HG03159 (cell line): ENCODE results near the gene HNRNPUL1.

Experiments used
- ATAC-seq: cut with Tn5 transposase; IDR thresholded peaks from one replicate; pipeline ENCODE4 v1.9.1; 2021; ENCODE audit warnings: mild to moderate bottlenecking, moderate library complexity; ENCODE audit not compliant: unreplicated experiment

The HNRNPUL1 gene

GRCh38 chr19:41351339-41352245 is 87.4 kb downstream of the HNRNPUL1 start:
- ATAC-seq = peak; percentile 33

DNA sequence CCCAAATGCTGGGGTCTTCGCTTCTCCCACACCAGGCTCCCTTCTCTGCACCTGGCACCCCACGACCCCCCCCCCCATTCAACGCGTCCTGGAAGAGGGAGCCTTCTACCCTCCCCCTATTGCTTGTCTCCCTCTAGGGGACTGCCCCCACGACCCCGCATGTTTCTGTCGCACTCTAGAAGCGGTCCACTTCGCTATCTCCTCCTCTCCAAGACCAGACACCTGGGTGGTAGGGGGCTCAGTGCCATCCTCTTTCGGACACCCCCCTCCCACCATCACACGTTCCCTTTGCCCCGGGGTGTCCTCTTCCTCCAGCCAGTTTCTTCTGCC is 88.1 kb downstream of the HNRNPUL1 start:
- ATAC-seq = no peak

DNA sequence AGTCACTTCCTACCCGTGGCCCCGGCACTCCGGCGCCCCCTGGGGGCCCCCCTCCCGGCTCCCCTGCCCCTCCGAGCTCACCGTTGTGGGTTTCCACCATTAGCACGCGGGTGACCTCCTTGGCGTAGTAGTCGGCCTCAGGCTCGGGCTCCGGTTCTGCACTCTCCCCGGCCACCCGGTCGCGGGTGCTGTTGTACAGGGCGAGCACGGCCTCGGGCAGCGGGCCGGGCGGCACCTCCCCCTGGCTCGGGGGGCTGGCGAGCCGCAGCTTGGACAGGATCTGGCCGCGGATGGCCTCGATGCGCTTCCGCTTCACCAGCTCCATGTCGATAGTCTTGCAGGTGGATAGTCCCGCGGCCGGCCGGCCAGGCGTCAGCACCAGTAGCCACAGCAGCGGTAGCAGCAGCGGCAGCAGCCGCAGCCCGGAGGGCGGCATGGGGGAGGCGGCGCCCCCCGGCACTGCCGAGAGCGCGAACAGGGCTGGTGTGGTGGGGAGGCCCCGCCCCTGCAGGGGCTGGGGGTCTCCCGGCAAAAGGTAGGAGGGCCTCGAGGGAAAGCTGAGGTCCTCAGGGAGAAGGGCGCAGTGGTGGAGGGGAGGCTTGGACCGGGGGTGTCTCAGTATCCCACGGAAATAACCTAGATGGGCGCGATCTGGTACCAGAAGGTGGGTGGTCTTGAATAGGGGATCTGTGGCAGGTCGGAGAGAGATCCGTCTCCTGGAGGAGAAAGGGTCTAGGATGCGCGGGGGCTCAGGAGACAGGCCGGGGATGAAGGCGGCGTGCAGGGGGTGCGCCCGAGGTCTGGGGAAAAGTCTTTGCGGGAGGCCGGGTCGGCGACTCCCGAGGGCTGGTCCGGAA is 88.7 kb downstream of the HNRNPUL1 start:
- no peak for ATAC-seq

- peak; percentile 50 for ATAC-seq
Measured at GRCh38 chr19:41353466-41354342, 89.5 kb downstream of the HNRNPUL1 start, which contains the start of gene TGFB1. TGFB1 (minus strand) TSS chr19:41353922; CDS start chr19:41353044, 878 bp downstream.

GRCh38 chr19:41354343-41354953 is 90.3 kb downstream of the HNRNPUL1 start:
- ATAC-seq = no peak

GRCh38 chr19:41355035-41355434 is 90.9 kb downstream of the HNRNPUL1 start:
- no peak for ATAC-seq

- ATAC-seq = no peak
Measured at GRCh38 chr19:41355802-41356201, 91.6 kb downstream of the HNRNPUL1 start.

GRCh38 chr19:41356984-41357739 is 93.0 kb downstream of the HNRNPUL1 start:
- no peak for ATAC-seq
